Mesothelial cell of epicardium (in vitro differentiated cells): ENCODE data around the gene HRG. TPM values are rescaled to one million over a fixed set of nuclear protein-coding genes. Genes with fewer than 3 reads are reported as not detected.
"Not testable (repeated sequence)": the region's sequence is repeated elsewhere in the genome, so short reads cannot be mapped to it uniquely, and the experiment has no call there.

Source experiments
- DNase-seq, 2 experiments: peaks; one replicate each; pipeline ENCODE4 v3.0.0; 2021; ENCODE audit warnings: low spot score in 2 of 2; ENCODE audit not compliant: unreplicated experiment in 2 of 2
- H3K27ac Mint-ChIP-seq: 2 replicates; pipeline ENCODE4 v1.8.0; 2021; ENCODE audit warnings: mixed read lengths
- H3K27me3 Mint-ChIP-seq: 2 replicates; pipeline ENCODE4 v1.8.0; 2021; ENCODE audit warnings: low read depth, mixed read lengths
- H3K36me3 Mint-ChIP-seq: 2 replicates; pipeline ENCODE4 v1.8.0; 2021; ENCODE audit warnings: mixed read lengths
- H3K4me1 Mint-ChIP-seq: 2 replicates; pipeline ENCODE4 v1.8.0; 2021; ENCODE audit warnings: mixed read lengths
- H3K4me3 Mint-ChIP-seq: 2 replicates; pipeline ENCODE4 v1.8.0; 2021; ENCODE audit warnings: mild to moderate bottlenecking, moderate library complexity, mixed read lengths
- H3K9me3 Mint-ChIP-seq: 2 replicates; pipeline ENCODE4 v1.8.0; 2021; ENCODE audit warnings: mixed read lengths
- CTCF ChIP-seq: fragments of 200-600 bp; sonication (generic); IDR thresholded peaks from one replicate; pipeline ENCODE4 v1.5.0; 2021; ENCODE audit warnings: antibody characterized with exemption; ENCODE audit not compliant: unreplicated experiment
- total RNA-seq: library from RNA; stranded (reverse); gene quantifications from 3 replicates; pipeline ENCODE4 v1.2.1, GENCODE V29; 2021

Gene HRG
- total RNA-seq, 1 donor from 2014 or later: not detected

- Mint-ChIP-seq H3K27ac (peak overlapping the region; percentile 13), H3K36me3 (no peaks in the 10 kb centered on the region), H3K9me3 (no peaks in the 10 kb centered on the region), H3K4me1 (peaks cover 4% of the 10 kb centered on the region), H3K4me3 (no peak overlapping the region), H3K27me3 (peaks cover 21% of the 10 kb centered on the region)
- TF ChIP-seq CTCF: no peak
- no peak for DNase-seq
Observed at GRCh38 chr3:186708983-186709679, 43.3 kb downstream of the HRG start.

GRCh38 chr3:186710694-186711093, 44.9 kb downstream of the HRG start:
- not testable (repeated sequence) for H3K4me1 Mint-ChIP-seq, H3K4me3 Mint-ChIP-seq, H3K36me3 Mint-ChIP-seq, H3K27ac Mint-ChIP-seq, DNase-seq, H3K9me3 Mint-ChIP-seq
- peaks cover 13% of the 10 kb centered on the region for H3K27me3 Mint-ChIP-seq

- Mint-ChIP-seq H3K36me3 (no peaks in the 10 kb centered on the region), H3K27me3 (no peaks in the 10 kb centered on the region), H3K27ac (no peak overlapping the region), H3K9me3 (no peaks in the 10 kb centered on the region), H3K4me3 (no peak overlapping the region), H3K4me1 (peaks cover 4% of the 10 kb centered on the region)
- no peak for DNase-seq
- no peak for TF ChIP-seq CTCF
Observed at GRCh38 chr3:186713499-186713898, 47.7 kb downstream of the HRG start.

GRCh38 chr3:186717039-186717457, 51.2 kb downstream of the HRG start, which contains the start of gene KNG1:
TSS of gene KNG1 (plus strand) at chr3:186717359. CDS start at chr3:186717543, 184 bp downstream.
- H3K36me3 Mint-ChIP-seq: no peaks in the 10 kb centered on the region
- H3K4me1 Mint-ChIP-seq: no peaks in the 10 kb centered on the region
- H3K9me3 Mint-ChIP-seq: no peaks in the 10 kb centered on the region
- H3K27me3 Mint-ChIP-seq: no peaks in the 10 kb centered on the region
- TF ChIP-seq CTCF: no peak
- no peak within 1 kb of the TSS for H3K27ac Mint-ChIP-seq
- no peak within 1 kb of the TSS for H3K4me3 Mint-ChIP-seq
- DNase-seq: no peak

- no peak for DNase-seq
- Mint-ChIP-seq H3K36me3 (no peaks in the 10 kb centered on the region), H3K27ac (no peak overlapping the region), H3K9me3 (no peaks in the 10 kb centered on the region), H3K4me3 (no peak overlapping the region), H3K27me3 (no peaks in the 10 kb centered on the region), H3K4me1 (no peaks in the 10 kb centered on the region)
- no peak for TF ChIP-seq CTCF
Observed at GRCh38 chr3:186719945-186720739, 54.3 kb downstream of the HRG start.

- H3K4me3 Mint-ChIP-seq: no peak overlapping the region
- H3K4me1 Mint-ChIP-seq: no peaks in the 10 kb centered on the region
- no peak for DNase-seq
- H3K27me3 Mint-ChIP-seq: no peaks in the 10 kb centered on the region
- no peaks in the 10 kb centered on the region for H3K36me3 Mint-ChIP-seq
- no peak overlapping the region for H3K27ac Mint-ChIP-seq
- TF ChIP-seq CTCF: no peak
- no peaks in the 10 kb centered on the region for H3K9me3 Mint-ChIP-seq
Observed at GRCh38 chr3:186722457-186722856, 56.6 kb downstream of the HRG start.
